Ascending aorta (tissue), 2 donors: ENCODE measurements around the gene TANGO2. TPM values are rescaled to one million over a fixed set of nuclear protein-coding genes. Genes with fewer than 3 reads are reported as not detected.

Experiments used
- DNase-seq, 2 donors: peaks; one replicate each; pipeline ENCODE4 v3.0.0-alpha.2; 2019; ENCODE audit warnings: low spot score in 2 of 2
- H3K27ac ChIP-seq, 2 donors: fragments of 200-600 bp; sonication (generic); one replicate each; pipeline ENCODE4 v1.5.1; 2016 to 2017; ENCODE audit warnings: mild to moderate bottlenecking in 1 of 2
- H3K27me3 ChIP-seq: fragments of 200-600 bp; sonication (generic); one replicate; pipeline ENCODE4 v1.5.1; 2017
- H3K36me3 ChIP-seq, 2 donors: fragments of 200-600 bp; sonication (generic); one replicate each; pipeline ENCODE4 v1.5.1; 2016
- H3K4me1 ChIP-seq, 2 donors: fragments of 200-600 bp; sonication (generic); one replicate each; pipeline ENCODE4 v1.5.1; 2016 to 2017; ENCODE audit warnings: mild to moderate bottlenecking in 1 of 2
- H3K4me3 ChIP-seq, 2 donors: fragments of 200-600 bp; sonication (generic); one replicate each; pipeline ENCODE4 v1.5.1; 2016 to 2017; ENCODE audit warnings: mild to moderate bottlenecking in 1 of 2
- H3K9me3 ChIP-seq, 2 donors: fragments of 200-600 bp; sonication (generic); one replicate each; pipeline ENCODE4 v1.5.1; 2016
- CTCF ChIP-seq, 3 experiments: fragments of 200-600 bp in 2 of 3; fragments of 450-650 bp in 1 of 3; sonication (generic) in 2 of 3; IDR thresholded peaks; one replicate each; pipeline ENCODE4 v1.5.1; 2016 to 2019; ENCODE audit warnings: antibody characterized with exemption in 3 of 3, mild to moderate bottlenecking in 1 of 3, moderate library complexity in 1 of 3
- intact Hi-C: fragments of 100-400 bp; cut with DNase I; formaldehyde crosslinking; loops from one replicate; pipeline ENCODE4 v1.15.1; 2023
- total RNA-seq: library from RNA; depleted of rRNA; stranded (reverse); fragments of >200 nt; gene quantifications from one replicate; pipeline ENCODE4 v1.1.0, GENCODE V29; 2016

TANGO2 gene
- total RNA-seq, 1 donor from 2014 or later, result 26.3 TPM

- no peaks in the 10 kb centered on the region for H3K27me3 ChIP-seq
- no peak overlapping the region for H3K27ac ChIP-seq
- TF ChIP-seq CTCF (IDR thresholded peaks at IDR 0.05), result no peak
- H3K4me3 ChIP-seq, result no peak overlapping the region
- intact Hi-C loops, result no loop called here
- no peaks in the 10 kb centered on the region for H3K4me1 ChIP-seq
- DNase-seq, result no peak
- peaks cover 71 to 78% of the 10 kb centered on the region in 2 donors for H3K36me3 ChIP-seq
- no peaks in the 10 kb centered on the region for H3K9me3 ChIP-seq
Observed at GRCh38 chr22:20106849-20107237, 85.9 kb downstream of the TANGO2 start.

- intact Hi-C loops, result no loop called here
Observed at GRCh38 chr22:20107471-20107901, 86.6 kb downstream of the TANGO2 start.

GRCh38 chr22:20107951-20108756 lies 87.2 kb downstream of the TANGO2 start:
- Histone ChIP-seq H3K9me3 (no peaks in the 10 kb centered on the region), H3K4me3 (no peak overlapping the region), H3K27ac (no peak overlapping the region), H3K36me3 (peaks cover 76 to 82% of the 10 kb centered on the region in 2 donors), H3K27me3 (no peaks in the 10 kb centered on the region), H3K4me1 (no peaks in the 10 kb centered on the region)
- intact Hi-C loops, result no loop called here
- TF ChIP-seq CTCF (IDR thresholded peaks at IDR 0.05), result no peak
- DNase-seq, result no peak

More at GRCh38 chr22:20107471-20107901, 86.6 kb downstream of the TANGO2 start:
- Histone ChIP-seq H3K4me3 (no peak overlapping the region), H3K9me3 (no peaks in the 10 kb centered on the region), H3K27ac (no peak overlapping the region), H3K4me1 (no peaks in the 10 kb centered on the region), H3K36me3 (peaks cover 74 to 78% of the 10 kb centered on the region in 2 donors), H3K27me3 (no peaks in the 10 kb centered on the region)
- no peak for DNase-seq
- no peak for TF ChIP-seq CTCF (IDR thresholded peaks at IDR 0.05)

- Histone ChIP-seq H3K27me3 (no peaks in the 10 kb centered on the region), H3K36me3 (peaks cover 82 to 88% of the 10 kb centered on the region in 2 donors), H3K27ac (no peak overlapping the region), H3K4me1 (no peaks in the 10 kb centered on the region), H3K9me3 (no peaks in the 10 kb centered on the region), H3K4me3 (no peak overlapping the region)
- no peak for DNase-seq
- TF ChIP-seq CTCF (IDR thresholded peaks at IDR 0.05), result no peak
- intact Hi-C loops, result no loop called here
Observed at GRCh38 chr22:20108757-20109230, 87.9 kb downstream of the TANGO2 start.

GRCh38 chr22:20109411-20110358 lies 88.8 kb downstream of the TANGO2 start:
- intact Hi-C loops, result loop anchor here (10.0 kb wide), 2 partner anchors 145 to 395 kb away; partner anchors contain the start of gene SEPTIN5
- Histone ChIP-seq H3K9me3 (no peaks in the 10 kb centered on the region), H3K27ac (no peak overlapping the region), H3K4me3 (no peak overlapping the region), H3K36me3 (peaks cover 78 to 96% of the 10 kb centered on the region in 2 donors), H3K27me3 (no peaks in the 10 kb centered on the region), H3K4me1 (no peaks in the 10 kb centered on the region)
- no peak for DNase-seq
- TF ChIP-seq CTCF (IDR thresholded peaks at IDR 0.05), result no peak
